HG02973 (cell line): ENCODE results near the gene TPCN2.
"Not testable (repeated sequence)": the region's sequence is repeated elsewhere in the genome, so short reads cannot be mapped to it uniquely, and the experiment has no call there.

Source experiments
- ATAC-seq: cut with Tn5 transposase; IDR thresholded peaks from one replicate; pipeline ENCODE4 v1.9.1; 2021; ENCODE audit warnings: moderate library complexity; ENCODE audit not compliant: unreplicated experiment

Gene TPCN2

DNA sequence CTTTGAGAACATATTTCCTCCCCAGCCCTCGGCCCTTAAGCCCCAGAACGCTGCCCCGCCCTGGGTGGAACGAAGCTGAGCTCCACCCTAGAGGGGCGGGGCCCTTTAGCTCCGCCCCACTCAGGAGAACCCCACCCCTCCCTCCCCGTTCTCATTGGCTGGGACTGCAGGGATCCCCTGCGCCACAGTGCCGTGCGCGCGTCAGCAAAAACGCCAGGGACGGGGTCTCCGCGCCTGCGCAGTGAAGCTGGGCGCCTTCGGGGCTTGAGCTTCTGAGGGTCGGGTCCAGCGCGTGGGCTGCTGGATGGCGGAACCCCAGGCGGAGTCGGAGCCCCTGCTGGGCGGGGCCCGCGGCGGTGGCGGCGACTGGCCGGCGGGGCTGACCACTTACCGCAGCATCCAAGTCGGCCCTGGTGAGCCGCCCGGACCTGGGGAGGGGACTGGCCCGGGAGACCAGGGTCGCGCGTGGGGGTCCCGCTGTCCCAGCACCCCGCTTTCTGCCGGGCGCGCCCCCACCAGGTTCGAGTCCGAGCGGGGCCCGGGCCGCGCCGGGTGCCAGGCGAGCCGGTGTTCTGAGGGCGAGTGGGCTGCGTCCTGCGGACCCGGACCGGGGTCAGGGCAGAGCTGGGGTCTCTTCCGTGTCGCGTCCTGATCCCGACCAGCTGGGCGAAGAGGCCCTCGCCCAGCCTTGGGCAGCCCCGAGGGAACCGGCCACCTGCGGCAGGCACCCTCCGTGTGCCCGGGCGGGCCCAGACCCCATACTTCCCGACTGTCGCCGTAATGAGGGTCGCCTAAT, at the start of gene TPCN2:
TSS of gene TPCN2 (plus strand) at position 239 of the 796 bp plus-strand sequence. CDS start at position 305, 66 bp downstream.
- peak; percentile 76 for ATAC-seq

DNA sequence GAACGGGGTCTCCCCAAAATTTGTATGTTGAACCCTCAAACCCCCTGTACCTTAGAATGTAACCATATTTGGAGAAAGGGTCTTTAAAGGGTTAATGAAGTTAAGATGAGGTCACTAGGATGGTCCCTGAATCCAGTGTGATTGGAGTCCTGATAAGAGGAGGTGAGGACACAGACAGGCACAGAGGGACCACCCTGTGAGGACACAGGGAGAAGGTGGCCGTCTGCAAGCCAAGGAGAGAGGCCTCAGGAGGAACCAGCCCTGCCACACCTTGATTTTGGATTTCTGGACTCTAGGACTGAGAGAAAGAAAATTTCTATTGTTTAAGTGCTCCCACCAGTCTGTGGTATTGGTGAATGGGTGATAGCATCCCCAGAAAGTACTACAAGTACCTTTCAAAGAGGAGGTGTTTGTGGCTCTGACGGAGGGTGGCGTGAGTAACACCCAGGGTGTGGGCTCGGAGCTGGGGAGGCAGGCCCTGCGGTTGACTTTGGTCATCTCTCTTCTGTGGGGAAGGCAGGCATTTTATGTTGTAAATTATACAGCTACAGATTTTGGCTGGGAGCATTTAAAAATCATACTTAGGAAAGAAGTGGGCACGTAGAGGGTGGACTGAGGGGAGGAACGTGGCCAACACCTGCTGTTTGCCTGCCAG, 49.5 kb upstream of the TPCN2 start:
- no peak for ATAC-seq

DNA sequence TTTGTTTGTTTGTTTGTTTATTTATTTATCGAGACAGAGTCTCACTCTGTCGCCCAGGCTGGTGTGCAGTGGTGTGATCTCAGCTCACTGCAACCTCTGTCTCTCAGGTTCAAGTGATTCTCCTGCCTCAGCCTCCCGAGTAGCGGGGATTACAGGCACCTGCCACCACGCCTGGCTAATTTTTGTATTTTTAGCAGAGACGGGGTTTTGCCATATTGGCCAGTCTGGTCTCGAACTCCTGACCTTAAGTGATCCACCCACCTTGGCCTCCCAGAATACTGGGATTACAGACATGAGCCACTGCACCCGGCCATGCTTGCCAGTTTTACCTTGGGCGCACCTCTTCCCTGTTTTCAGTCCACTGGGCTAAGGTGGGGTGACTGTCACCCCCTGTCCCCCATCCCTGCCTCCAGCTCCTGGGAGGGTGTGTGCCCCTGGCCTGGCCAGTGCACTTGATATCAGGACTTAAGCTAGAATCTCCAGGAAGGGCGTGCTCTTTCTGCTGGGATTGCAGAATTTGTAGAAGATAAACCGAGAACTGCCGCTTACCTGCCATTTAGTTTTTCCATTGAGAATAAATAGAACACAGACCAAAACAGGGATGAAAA, 48.9 kb upstream of the TPCN2 start:
- ATAC-seq, result not testable (repeated sequence)

DNA sequence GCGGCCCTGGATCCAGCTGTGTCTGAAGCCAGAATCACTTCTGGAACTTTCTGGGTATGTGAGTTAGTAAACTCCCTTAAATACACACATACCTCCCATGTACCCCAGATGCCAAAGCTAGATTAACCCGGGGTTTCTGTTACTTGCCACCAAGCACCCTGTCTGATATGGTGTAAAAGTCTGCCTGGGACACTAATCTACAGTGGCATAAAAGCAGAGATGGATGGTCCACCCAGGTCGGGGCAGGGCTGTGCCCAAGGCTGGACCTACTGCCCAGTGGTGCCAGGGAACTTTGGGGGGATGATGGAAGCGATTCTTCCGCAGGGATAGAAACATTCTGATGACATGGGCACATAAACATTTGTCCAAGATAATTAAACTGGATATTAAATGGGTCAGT, 48.3 kb upstream of the TPCN2 start:
- no peak for ATAC-seq

DNA sequence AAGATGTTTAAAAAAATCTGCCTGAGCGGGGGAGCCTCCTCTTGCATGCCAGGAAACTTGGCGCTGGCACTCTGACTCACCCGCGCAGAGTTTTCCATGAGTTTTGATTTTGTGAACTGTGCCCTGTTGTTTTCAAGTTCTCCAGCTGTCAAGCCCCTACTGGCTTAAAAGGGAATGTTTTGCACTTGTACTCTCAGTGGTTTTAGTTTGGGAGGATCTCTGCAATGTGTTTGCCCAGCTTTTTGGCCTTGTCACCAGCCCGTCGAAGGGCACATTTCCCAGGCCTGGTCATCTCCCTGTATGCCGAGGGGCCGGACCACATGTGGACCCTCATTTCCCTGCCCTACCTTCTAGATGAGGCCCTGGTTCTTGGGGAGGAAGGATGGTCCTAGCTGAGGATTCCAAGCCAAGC, 47.9 kb upstream of the TPCN2 start:
- no peak for ATAC-seq

DNA sequence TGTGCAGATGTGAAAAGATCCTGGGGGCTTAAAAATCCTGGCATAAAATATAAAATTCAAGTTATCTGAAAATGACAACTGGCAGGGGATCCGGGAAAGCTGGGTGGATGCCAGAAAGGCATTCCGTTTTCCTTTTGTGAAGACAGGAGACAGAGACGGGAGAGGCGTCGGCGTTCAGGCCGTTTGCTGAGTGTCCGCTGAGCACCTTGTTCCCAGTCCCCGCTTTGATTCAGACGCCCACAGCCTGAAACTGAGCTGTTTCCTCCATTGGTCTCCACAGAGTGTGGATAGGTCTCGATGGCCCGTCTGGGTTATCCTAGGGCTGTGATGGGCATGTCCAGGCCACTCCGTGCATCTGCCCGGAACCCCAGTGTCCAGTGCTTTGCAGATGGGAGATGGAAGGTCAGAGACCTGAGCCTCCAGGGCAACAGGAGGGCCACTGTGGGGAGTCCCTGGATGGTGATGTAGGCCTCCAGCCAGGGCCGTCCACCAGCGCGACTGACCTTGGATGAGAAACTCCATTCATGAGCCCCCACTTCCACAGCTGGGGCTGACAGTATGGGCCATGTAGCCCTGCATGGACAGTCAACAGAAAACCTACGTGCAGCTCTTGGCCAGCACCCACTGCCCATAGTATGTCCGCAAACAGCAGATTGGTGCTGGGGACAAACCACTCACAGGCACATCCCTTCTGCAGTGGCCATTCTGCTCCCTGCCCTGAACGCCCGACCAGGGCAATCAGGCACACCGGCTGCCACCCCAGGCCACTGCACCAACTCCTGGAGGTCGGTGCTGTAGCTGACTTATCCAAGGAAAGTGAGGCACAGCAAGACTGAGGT, 47.3 kb upstream of the TPCN2 start:
- no peak for ATAC-seq

DNA sequence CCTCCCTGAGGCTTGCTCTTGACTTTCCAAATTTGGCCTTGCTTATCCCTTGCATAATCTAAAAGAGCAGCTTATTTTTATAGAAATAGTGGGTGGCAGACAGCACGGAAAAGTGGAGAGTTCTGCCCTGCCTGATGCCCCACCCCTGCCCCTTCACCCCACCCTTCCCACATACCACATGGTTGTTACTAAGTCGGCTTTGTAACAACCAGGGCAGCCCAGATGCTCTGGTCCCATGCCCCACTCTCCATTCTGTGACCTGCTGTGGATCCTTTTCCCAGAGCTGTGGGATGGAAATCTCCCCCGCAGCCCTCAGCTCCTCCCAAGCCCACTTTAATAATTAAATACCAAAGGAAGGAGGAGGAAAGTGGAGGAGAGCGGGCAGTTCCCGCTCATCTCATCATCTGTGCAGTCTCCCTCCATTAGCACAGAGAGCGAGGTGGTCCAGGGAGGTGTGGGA, 46.6 kb upstream of the TPCN2 start:
- ATAC-seq, result no peak

DNA sequence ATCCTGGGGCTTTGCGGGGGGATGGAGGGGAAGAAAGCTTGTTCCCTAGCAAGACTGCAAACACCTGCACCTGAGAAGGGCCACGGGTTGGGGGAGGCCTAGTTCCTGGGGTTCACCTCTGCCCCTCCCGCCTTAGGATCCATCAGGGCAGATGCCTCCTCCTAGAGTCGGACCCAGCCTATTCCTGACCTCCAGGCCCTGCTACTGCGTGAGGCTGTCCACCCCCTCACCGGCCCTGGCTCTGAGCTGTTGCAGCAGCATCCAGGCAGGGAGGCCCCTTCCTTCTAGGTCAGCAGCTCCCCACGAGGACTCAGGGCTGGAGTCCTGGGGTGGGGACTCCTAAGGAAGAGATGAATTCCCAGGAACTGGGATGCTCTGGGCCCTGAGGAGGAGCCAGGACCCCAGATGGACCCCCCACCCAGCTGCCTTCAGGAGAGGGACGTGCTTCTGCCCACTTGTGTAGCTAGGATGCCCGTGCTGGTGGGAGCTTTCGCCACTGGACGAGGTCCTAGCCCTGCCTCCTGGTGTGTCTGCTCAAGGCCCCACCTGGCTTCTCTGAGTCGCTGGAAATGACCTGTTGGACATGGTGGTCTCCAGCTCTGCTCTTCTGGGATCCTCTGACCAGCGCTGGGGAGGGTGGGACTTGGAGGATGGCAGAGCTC, 46.0 kb upstream of the TPCN2 start:
- no peak for ATAC-seq

DNA sequence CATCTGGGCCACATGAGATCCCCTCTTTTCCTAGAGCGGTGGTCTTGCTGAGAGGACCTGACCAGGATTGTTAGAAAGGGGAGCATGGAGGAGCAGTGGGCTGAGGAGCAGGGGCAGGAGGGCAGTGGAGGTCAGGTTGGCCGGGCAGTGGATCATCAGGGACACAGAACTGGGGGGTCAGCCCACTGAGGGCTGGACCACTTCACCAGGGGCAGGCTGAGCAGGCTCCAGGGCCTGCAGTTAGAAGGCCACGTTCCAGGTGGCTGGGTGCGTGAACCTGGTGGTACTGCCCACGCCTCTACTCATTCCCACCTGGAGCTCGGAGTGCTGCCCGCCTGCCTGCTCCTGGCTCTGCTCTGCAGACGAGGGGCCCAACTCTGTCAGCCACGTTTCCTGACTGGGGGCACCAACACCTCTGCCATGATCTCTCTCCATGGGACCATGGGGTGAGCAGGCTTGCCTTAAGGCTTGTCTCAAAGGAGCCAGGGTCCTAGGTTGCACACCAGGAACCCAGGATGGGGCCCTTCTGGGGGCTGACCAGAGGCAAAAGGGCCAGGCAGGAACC, 45.3 kb upstream of the TPCN2 start:
- no peak for ATAC-seq

DNA sequence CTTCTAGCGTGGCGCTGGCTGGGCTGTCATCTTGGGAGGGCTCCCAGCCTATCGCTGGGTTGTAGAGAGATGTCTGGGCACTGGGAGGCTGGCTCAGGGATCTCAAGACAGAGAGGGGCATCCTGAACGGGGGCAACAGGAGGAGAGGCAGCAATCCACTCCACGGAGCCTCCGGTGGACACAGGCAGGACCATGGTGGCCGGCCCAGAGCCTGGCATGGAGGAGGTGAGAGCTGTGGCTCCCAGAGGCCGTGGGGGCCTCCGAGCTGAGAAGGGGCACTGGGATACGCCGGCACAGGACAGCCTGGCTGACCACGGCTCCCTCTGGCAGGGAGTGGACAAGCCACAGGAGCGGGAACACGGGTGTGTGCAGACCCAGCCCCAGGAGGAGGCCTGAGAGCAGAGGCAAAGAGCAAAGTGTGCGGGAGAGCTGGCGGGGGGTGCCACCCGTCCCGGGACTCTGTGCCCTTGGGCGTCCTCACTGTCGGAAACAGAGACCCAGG, 44.8 kb upstream of the TPCN2 start:
- ATAC-seq, result no peak

DNA sequence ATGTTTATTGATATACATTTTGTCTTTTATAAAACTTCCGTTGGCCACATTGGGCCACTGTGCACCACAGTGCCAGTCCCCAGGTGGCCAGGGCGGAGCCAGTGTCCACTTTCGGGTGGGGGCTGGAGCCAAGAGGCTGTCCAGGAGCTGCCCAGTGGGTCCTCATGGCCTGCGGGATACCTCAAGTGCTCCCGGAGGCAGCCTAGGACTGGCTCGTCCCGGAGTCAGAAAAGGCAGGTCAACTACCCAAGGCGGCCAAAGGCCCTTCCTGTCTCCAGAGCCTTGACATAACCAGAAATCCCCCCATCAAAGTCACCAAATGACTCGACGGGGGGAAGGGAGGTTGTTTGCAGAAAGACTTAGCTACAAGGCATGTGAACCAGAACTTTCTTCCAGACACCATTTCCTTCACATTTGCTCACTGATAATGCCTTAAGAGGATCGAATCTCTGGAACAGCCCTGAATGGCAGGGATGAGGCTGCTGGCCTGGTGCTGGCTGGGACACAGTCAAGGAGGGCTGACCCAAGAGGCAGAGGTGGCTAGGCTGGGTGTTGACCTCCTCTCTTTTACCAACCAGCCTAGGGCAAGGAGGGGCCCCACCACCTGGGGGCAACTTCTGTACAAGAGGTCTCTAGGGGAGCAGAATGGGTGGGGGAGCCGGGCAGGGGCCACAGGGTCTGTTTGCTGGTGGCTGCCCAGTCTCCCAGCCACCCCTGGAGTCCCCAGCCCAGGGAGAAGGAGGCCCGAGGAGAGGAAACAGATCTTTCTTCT, 44.1 kb upstream of the TPCN2 start:
- no peak for ATAC-seq

DNA sequence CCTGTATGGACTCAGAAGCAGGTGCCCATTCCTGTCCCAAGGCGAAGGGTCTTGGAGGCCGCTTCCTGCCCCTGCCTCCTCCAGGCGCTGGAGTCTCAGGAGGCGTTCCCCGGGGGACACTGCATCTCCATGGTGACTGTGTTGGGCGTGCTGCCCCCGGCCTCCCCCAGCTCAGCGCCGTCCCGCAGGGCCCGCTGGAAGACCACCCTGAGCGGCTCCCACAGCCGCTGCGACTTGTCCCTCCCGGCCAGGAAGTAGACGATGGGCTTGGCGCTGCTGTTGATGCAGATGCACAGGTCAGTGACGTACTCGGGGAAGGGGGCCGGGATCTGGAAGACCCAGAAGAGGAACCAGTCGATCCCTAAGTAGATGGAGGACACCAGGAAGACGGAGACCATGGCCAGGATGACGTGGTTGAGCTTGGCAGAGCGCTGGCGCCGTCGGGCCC, 43.5 kb upstream of the TPCN2 start:
- ATAC-seq, result no peak

DNA sequence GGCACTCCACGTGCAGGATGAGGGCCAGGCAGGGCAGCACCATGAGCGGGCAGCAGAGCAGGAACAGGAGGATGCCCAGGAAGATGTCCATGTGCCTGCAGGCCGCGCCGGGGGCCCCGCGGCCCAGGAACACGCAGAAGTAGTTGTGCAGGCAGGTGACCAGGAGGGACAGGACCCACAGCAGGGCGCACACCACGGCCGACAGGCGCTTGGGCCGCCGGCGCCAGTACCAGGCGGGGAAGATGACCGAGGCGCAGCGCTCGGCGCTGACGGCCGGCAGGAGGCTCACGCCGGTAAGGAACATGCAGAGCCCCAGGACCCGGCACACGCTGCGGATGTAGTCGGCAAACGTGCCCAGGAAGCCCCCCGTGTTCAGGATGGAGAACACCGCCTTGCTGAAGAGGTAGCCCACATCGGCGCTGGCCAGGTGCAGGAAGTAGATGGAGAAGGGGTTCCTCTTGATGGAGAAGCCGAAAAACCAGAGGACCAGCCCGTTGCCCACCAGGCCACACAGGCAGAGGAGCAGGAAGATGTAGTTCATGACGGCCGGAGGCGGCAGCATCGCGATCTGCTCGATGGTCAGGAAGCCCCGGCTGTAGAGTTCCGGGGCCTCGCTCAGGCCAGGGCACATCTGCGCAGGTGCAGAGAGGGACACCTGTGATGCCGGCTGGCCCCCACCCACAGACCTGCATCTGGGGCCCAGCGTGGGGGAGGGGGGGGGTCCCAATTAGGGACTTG, 42.9 kb upstream of the TPCN2 start:
- ATAC-seq, result no peak

DNA sequence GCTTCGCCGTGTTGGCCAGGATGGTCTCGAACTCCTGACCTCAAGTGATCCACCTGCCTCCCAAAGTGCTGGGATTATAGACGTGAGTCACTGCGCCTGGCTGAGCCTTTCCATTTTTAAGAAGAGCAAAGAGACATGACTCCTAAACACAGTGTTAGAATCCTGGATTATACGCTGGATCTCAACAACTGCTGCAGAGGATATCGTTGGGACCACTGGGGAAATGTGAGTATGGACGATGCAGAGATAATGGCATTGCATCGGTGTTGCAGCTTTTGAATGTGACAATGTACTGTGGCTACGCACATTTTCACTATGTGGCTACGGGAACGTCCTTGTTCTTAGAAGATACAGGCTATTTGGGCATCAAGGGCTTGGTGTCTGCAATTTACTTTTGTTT, 41.9 kb upstream of the TPCN2 start:
- ATAC-seq, result no peak

DNA sequence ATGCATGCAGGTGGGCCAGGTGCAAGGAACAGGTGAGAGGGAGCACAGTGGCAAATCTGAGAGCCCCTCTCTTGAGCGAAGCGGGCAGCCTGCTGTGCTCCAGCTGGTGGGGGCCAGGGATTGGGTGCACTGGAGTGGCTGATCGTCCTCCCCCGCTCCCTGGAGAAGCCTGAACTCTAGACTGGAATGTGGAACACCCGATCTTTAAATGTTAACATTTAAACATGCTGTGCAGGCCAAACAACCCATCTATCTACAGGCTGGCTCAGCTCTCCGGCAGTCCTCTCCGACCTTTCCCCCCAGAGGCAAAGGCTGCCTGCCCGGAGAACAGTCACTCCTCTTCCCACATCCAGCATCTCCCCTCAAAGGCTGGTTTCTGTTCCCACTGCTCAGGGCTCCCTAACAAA, 40.8 kb upstream of the TPCN2 start:
- no peak for ATAC-seq

DNA sequence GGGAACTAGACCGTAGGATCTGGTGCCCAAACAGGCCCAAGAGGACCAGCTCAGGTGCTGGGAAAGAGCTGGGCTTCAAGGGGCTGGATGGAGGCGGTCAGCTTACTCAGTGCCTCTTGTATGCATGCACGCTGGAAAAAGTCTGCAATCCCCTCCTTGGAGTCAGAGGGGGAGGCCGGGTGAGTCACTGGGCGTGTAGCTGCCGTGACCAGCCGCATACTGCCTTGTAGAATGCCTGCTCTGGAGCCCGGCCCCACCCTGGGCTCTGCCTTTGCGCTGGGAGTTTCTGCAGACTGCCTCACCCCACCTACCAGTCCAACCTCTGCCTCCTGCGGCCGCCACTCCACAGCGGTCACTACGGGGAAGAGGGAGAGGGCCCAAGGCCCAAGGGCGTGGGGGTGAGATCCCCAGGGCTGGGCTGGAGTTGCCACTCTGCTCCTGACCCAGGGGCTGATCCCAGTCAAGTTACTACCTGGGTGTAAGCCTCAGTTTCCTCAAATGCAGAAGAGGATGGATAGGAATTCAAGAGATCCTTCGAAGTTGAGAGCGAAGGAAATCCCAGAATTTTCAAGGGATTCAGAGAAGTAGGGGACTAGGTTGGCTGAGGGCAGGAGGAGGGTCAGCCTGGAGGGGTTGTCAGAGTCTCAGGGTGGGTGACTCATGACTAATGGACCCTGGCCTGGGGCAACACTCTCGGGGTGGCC, 39.8 kb upstream of the TPCN2 start:
- no peak for ATAC-seq

DNA sequence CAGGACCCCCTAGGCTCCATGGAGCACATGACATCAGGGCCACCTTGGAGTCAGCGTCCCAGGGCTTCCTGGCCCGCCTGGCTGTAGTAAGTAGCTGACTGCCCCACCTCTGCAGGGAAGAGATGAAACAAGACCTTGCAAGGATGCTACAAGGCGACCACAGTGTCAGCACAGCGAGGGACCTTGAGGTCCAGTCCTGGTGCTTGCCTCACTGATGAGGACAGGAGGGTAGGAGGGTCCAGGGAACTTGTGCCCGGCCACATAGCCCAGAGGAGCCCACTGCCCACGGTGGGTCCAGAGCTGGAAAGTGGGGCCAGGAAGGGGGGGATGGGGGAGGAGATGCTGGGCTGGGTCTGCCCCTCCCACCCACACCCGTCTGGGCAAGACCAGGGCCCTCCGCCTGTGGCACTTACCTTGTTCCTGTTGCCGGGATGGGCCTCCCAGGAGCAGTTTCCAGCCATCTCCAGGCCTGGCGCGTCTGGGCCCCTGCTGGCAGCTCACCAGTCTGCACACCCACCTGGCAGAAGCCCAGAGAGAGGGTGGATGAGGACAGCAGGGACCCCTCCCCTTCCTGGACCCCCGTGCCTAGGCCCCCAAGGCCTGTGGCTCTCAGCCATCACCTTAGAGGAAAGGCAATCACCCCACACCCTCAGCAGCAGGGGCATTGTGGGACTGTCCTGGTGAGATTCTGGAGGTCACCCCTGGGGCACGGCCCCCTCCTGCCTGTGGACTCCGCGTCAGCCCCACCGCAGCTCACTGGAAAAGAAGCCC, 39.1 kb upstream of the TPCN2 start:
- ATAC-seq, result no peak
